GM18870 (cell line): ENCODE measurements around the gene FAM156A.
"Not testable (repeated sequence)": the region's sequence is repeated elsewhere in the genome, so short reads cannot be mapped to it uniquely, and the experiment has no call there.

Experiments
- ATAC-seq: cut with Tn5 transposase; IDR thresholded peaks from one replicate; pipeline ENCODE4 v1.9.1; 2021; ENCODE audit warnings: moderate library complexity; ENCODE audit not compliant: unreplicated experiment

The FAM156A gene, protein sequence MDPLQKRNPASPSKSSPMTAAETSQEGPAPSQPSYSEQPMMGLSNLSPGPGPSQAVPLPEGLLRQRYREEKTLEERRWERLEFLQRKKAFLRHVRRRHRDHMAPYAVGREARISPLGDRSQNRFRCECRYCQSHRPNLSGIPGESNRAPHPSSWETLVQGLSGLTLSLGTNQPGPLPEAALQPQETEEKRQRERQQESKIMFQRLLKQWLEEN

DNA sequence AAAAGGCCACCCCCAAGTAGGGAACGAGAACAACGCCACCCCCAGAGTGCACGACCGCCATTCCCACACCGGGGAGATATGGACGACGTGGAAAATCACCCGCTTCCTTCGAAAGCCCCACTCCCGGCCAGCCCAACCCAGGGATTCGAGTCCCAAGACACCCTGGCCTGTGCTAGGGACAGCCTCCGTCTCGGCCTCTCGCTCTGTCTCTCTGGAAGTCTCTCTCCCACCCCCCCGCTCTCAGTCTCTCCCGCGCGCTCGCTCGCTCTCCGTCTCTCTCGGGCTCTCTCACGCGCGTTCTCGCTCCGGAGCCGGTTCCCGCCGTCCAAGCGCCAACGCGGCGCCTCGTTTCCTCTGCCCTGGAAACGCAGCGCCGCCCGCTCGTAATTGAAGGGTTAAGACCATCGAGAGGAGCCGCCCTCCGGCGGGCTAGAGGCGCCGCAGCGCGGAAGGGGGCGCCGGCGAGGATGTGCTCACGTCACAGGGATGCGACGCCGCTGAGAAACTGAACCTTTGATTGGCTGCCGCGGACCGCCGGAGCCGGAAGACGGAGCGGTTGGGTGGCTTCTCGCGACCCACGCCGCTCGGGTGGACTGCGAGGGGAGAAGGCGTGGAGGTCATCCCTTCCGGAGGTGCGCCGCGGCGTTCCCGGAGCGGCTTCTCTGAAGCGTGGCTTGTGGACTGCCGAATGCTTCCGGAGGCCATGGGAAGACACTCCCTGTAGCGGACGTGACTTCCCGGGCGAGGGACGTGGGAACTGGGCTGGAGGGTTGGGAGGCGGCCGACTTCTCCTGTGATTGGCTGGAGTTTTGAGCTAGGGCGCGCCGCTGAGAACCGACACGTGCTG is at the start of gene FAM156A:
Gene FAM156A (minus strand): TSS at position 406 of the 847 bp plus-strand sequence. CDS start 9,930 bp downstream, outside the sequence.
- ATAC-seq: peak; percentile 79

DNA sequence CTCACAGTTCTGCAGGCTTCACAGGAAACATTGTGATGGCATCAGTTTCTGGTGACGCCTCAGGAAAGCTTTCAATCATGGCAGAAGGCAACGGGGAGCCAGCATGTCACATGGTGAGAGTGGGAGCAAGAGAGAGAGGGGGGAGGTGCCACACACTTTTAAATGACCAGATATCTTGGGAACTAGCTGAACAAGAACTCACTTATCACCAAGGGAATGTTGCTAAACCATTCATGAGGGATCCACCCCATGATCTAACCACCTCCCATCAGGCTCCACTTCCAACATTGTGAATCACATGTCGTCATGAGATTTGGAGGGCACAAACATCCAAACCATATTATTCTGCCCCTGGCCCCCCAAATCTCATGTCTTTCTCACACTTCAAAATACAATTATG is 47.0 kb upstream of the FAM156A start:
- no peak for ATAC-seq

DNA sequence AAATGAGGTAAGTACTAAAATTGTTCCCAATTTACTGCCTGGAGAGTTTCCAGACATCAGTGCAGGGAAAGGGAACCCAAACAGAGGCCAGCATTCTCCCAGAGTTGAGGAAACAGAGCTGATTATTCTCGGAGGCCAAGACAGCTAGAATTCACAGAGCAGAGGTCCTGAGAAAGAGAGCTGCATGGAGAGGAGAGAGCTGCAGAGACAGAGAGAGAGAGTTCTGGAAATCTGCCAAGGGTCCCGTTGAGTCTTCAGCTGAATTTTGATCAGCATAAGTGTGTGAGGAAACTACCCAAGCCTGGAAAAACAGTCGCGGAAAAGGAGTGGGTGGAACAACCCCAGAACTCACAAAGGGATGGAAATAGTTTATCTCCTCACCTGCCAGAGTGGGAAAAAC is 46.5 kb upstream of the FAM156A start:
- ATAC-seq: no peak

DNA sequence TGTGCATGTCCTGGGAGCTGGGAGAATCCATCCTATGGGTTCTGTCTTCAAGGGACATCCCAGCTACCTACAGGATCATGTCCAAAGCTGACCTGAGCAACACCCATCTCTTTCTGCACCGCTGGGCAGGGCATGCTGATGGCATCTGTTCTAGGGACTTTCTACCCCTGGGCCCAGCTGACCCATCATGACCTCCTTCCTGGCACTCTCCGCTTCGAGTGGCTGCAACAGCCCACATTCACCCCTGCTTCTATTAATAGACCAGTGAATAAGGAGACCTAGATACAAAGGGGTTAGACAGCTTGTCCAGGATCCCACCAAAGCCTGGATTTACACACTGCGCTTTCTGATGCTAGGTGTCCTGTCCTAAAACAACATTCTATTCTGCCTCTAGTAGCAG is 45.7 kb upstream of the FAM156A start:
- no peak for ATAC-seq

DNA sequence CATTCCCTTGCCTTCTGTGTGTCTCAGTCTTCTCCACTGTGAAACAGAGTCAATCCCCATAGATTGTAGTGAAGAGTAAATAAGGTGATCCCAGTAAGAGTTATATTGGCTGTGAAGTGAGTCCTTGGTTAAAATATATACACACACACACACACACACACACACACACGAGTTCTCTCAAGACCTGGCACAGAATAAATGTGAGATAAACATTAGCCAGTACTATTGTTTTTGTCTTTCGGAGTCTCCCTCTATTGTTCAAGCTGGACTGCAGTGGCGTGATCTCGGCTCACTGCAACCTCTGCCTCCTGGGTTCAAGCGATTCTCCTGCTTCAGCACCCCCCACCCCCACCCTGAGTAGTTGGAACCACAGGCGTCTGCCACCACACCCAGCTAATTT is 44.8 kb upstream of the FAM156A start:
- no peak for ATAC-seq

DNA sequence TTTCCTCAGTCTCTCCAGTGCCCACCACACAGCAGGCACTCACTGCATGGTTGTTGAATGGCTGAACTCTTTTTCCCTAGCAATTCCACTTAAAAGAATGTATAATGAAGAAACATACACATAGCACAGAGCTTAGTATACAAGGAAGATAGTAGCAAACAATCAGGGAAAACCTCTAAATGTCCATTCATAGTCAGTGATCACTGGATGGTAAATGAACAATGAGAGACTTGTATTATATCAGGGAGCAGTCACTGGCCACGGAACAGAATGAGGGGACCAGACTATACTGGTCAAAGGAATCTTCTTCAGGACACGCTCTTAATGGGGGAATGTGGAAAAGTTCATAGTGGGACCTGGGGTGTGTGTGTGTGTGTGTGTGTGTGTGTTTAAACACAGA is 43.6 kb upstream of the FAM156A start:
- ATAC-seq: no peak

DNA sequence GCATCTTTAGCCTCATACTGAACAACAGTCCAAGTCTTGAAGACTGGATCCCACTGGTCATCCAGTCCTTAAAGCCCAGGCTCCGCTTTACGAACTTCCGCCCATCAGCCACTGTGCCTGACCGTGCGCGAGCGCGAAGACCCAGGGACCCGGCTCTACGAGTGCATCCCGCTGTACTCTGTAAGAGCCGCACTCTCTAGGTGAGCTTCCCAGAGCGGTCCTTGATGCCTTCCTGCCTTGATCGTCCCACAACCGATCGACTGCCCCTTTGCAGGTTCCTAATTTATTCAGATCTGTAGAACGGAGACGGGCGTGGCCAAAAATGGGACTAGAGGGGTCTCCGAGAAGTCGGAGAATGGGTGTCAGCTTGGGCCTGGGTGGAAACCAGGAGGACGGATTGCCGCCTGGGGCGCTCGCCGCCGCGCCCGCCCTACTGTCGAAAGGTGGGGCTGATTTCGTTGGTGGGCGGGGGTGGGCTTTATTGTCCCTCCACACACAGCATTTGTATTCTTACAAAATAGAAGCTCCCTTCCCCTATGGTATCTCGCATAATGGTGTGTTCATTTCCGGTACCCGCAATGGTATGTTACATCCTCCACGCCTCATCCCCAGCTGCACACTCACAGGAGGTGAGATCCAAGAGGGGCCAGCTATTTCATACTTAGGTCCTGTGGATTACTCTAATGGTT is 42.3 kb upstream of the FAM156A start:
- no peak for ATAC-seq

DNA sequence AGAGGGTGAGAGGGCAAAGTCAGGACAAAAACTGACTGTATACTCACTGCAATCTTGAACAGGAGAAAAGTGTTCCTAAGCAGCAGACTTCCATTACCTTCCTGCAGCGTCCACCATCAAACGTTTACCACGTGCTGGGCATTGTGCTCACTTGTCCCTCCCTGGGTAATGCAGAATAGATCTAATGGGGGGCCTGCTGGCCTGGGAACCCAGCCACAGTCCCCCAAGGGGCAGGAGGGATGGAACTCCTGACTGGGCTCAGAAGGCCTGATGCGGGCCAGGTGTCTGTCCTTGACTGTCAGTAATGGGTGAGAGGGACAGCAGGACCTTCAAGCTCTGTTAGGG is 37.6 kb upstream of the FAM156A start:
- no peak for ATAC-seq

DNA sequence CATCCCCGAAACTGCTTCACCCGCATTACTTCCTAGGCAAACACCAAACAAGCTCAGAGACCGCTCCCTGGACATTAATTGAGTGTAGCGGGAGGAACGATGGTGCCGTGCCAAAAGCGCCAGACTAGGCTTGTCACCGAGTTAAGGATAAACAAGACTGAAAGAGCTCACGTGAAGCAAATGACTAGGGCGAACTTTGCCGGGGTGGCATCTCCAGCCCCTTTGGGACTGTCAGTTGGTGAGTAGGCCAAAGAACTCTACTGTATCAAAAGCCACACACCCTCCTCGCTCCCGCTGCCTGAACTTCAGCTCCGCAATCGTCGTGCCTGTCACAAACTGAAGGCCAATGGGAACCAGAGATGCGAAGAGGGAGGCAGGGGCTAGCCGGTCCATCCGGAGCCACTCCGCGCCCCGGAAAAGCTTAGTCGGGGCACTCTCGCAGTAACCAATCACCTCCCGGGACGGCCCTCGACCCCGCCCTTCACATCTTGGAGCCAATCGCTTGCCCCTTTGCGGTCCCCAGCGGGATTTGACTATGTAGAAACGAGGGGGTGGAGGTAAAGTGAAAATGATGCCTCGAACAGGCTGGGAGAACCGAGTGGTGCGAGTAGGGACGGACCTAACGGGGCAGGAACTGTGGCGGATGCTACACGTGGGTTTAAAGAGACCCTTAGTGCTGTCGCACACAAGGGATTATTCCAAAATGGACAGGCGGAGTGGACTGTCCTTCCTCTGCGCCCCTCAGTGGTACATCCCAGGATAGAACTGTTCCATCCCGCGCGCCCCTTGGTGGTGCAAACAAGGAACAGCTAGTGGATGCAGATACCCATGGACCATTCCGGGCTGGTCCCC is 37.0 kb upstream of the FAM156A start:
- peak; percentile 88 for ATAC-seq

DNA sequence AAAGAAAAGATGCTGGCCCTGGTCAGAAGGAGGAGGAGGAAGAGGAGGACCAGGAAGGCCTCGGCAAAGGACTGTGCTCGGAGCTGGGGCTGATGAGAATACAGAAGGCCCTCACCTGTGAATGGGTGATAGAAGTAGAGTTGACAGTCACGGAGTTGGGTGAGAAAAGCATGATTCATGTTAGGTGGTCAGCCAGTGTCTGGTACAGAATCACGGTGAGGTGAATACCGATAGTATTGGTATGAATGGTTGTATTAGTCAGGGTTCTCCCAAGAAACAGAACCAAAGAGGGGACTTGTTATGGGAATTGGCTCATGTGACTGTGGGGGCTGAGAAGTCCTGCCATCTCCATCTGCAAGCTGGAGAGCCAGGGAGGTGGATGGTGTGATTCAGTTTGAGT is 32.5 kb upstream of the FAM156A start:
- no peak for ATAC-seq

DNA sequence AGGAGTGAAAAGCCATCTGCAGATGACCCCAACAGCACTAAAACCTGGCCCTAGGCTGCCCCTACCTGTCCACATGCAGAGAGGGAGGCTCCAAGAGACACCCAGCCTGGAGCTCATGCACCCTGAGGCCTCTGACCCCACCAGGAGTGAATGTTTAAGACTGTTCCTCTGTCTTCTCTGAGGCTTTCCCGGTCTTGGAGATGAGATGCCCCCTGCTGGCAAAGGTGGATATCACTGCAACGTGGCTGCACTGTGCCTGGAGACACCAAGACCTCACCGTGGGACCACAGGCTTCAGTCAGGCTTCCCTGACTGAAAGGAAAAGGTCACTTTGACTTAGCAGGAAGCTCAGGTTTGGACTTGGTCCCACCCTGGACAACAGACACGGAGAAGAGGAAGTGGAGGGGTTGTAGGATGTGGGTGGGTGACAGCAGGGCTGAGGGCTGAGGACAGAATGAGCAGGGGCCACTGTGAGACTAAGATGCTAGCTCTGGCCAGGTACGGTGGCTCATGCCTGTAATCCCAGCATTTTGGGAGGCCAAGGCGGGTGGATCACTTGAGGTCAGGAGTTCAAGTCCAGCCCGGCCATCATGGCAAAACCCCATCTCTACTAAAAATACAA is 31.8 kb upstream of the FAM156A start:
- peak; percentile 78 for ATAC-seq

DNA sequence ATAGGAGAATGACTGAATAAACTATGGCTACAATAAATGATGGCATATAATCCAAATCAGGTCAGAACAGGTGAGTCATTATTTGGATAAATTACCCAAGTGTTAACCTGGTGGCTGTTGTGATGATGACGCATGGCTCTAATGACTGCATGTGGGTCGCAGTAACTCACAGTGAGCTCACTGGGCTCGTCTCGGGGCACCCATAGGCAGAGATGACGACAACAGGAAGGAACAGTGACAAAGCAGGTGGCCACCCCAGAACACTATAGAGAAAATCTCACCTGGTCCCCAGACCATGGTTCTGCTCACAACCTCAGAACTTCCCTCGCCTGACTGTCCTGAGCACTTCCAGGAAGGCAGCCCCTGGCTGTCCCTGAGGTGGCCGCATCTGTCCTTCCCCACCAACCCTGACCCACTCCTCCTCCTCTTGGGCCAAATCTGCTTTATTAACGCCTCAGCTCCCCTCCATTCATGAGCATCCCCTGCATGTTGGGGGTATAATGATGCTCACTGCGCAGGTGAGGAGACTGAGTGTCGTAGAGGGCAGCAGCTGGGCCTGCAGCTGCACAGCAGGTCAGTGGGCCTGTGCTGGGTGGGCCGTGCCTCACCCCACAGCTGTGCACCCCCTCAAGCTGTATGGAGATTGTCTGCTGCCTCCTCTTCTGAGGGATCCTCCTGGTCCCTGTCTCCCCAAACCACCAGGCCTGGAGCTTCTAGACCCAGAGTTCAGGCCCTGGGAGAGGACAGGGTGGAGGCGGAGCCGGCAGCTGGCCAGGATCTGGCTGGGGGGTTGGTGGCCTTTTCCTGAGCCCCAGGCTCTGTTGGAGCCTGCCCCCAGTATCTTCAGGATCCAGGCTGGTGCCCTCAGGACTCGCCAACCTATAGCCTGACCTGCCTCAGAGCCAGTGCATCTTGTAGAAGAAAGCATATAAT is 30.9 kb upstream of the FAM156A start:
- no peak for ATAC-seq

DNA sequence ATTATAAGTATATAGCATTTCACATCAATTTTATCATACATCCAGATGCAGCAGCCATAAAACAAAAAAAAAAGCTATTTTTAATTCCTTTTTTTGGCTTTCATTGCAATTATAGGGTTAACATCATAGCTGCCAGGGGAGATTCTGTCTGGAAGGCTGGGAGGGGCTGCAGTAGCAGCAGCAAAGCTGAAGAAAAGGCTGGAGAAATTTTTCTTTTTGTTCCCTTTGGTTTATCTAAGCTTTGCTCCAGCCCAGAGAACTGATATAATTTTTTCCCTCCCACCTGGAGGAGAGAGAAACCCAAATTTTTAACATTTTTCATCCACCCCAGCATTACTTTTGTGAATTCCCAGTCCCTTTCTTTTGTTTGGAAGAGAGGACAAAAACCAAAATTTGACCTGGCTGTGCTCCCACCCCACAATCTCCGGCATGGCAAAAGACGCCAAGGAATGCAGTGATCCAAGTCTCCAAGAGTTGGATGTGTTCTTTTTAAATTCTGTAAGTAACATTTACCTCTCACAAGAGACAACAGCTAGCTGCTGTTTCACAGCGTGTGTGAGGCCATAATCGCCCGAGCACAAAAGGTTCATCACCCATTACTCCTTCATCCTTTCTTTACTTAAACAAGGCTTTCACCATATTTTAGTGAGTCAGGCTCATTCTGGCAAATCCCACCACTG is 25.1 kb upstream of the FAM156A start:
- ATAC-seq: no peak

DNA sequence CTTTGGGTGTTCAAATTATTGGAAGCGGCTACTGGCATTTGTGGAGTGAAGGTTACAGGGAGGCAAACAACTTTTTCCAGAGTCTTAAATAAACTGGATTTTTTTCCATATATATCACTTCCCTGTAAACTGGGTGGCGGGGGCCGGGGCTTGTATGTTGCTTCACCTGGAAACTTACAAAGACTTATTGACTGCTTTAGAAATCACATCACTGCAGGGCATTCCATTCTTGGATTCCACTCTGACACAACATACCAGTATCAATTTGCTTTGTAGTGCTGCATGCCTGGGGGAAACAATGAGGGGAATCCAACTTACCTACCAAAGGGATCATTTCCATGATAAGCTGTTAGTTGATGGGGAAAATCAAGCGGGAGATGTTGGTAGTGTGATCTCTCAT is 21.7 kb upstream of the FAM156A start:
- ATAC-seq: no peak

DNA sequence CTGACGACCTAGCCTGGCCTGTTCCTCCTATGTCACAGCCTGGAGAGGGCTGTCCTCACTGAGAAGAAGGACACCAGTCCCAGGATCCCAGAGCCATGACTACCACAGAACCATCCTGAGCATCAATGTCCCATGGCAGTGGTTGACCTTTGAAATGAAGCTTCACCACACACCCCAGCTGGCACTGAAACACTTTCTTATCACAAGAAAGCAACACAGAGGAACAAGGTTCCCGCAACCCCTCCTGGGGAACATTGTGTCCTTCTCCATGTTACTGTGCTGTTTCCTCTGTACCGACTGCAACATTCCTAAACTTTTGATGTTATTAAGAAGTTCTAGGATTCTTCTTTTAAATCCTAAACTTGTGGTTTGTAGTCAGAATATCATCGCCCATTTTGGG is 21.2 kb upstream of the FAM156A start:
- no peak for ATAC-seq

DNA sequence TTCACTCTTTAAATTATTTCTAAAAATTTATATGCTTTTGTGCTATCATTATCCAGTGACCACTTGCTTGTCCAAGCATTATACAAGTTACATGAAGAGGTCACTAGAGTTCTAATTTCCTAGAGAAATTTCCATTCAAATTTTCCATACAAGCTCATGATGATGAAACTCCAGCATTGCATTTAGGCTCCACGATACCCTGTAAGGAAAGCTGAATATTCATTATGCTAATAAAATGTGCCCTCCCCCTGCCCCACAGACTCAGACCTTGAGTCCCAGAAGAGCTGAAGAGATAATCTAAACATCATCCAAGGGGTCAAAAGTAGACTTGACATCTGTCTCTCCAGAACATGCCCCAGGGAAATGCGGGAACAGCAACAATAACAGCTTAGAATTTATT is 19.6 kb upstream of the FAM156A start:
- no peak for ATAC-seq

DNA sequence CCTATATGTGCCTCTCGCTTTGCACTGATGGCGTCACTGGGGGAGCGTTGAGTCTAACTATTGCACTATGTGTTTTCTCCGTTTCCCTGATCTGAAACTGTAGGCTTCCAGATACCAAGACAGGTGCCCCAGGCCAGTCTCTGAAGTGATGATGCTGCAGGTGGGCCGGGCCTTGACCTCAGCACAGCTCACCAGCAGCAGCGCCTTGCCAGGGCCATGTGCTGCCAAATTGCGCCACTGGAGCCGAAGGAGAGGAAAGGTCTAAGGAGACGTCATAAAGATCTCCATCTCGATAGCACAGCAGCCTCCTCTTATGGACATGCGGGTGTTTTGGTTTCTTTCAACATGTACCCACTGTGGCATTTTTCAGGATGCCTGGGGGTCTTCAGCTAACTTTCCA is 17.3 kb upstream of the FAM156A start:
- ATAC-seq: not testable (repeated sequence)

DNA sequence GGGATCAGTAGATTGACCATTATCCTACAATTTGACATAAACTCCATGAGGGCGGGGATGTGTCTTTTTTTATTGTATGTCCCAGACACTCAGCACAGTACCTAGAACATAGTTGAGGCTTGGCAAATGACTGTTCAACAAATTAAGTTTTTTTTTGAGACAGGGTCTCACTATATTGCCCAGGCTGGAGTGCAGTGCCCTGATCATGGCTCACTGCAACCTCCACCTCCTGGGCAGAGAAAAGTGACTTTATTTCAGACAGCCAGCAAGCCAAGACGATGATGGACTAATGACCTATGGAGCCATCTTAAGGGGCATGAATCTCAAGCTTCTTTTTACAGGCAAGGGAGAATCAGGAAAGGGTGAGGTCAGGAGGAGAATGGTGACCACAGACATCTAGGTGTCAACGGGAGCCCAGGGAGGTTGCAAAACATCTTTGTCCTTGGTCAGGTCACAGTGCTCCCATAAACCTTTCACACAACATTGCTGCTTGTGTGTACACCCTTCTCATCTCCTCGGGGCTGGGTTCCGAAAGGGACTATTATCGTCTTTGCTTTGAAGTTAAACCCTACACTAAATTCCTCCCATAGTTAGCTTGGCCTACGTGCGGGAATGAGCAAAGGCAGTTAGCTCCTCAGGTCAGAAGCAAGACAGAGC is 16.1 kb upstream of the FAM156A start:
- ATAC-seq: not testable (repeated sequence)
